A549 (cell line): ENCODE measurements around the gene BBX. TPM values are rescaled to one million over a fixed set of nuclear protein-coding genes. Genes with fewer than 3 reads are reported as not detected.

ENCODE experiments used
- ATAC-seq, 2 experiments: fragments of 200-7000 bp in 1 of 2; fragments of >200 bp in 1 of 2; cut with Nextera tagmentation in 1 of 2; cut with Tn5 transposase in 1 of 2; 3 replicates each; pipeline versions ENCODE4 v1.8.0 to v1.9.1; 2018 to 2020; ENCODE audit warnings: mild to moderate bottlenecking in 1 of 2, moderate library complexity in 1 of 2
- CTCF ChIA-PET: fragments of 300-600 bp; sonication (Branson Sonifier 250); formaldehyde crosslinking; extraction: SDS; loops from one replicate; lab custom pipeline; 2021; ENCODE audit warnings: antibody characterized with exemption, inconsistent platforms; lab: Yijun Ruan, JAX
- POLR2A ChIA-PET: fragments of 350-600 bp; formaldehyde crosslinking; extraction: SDS; loops from one replicate; lab custom pipeline; 2021; ENCODE audit warnings: antibody characterized with exemption, inconsistent platforms; lab: Yijun Ruan, JAX
- DNase-seq, 2 experiments: peaks; one replicate each; pipeline versions ENCODE4 v3.0.0 to v3.0.0-alpha.2; 2011 to 2016; ENCODE audit warnings: low read depth in 1 of 2, low spot score in 1 of 2
- FAIRE-seq: peaks from 2 replicates; lab custom pipeline; 2011; peaks lifted over from hg19 to GRCh38; lab: Jason Lieb, UNC
- H3K27ac ChIP-seq, 2 experiments: fragments of >200 bp; sonication (Bioruptor Twin); formaldehyde crosslinking; 3 replicates each; pipeline ENCODE4 v1.5.1; 2016 to 2017
- H3K4me1 ChIP-seq: fragments of >200 bp; sonication (Bioruptor Twin); formaldehyde crosslinking; 3 replicates; pipeline ENCODE4 v1.6.1; 2016
- H3K4me2 ChIP-seq: fragments of >200 bp; sonication (Bioruptor Twin); formaldehyde crosslinking; 3 replicates; pipeline ENCODE4 v1.6.1; 2016
- H3K4me3 ChIP-seq: fragments of >200 bp; sonication (Bioruptor Twin); formaldehyde crosslinking; 3 replicates; pipeline ENCODE4 v1.5.1; 2016
- H3K9me3 ChIP-seq: fragments of >200 bp; sonication (Bioruptor Twin); formaldehyde crosslinking; 3 replicates; pipeline ENCODE4 v1.6.1; 2016
- CBX2 ChIP-seq: fragments of 200-600 bp; sonication (generic); IDR thresholded peaks from 2 replicates; pipeline ENCODE4 v1.6.1; 2016; ENCODE audit warnings: low read depth, mild to moderate bottlenecking, borderline replicate concordance
- CHD4 ChIP-seq: fragments of 200-600 bp; sonication (generic); IDR thresholded peaks from 2 replicates; pipeline ENCODE4 v1.6.1; 2016; ENCODE audit warnings: antibody characterized with exemption, mild to moderate bottlenecking, borderline replicate concordance
- CTCF ChIP-seq: fragments of >200 bp; sonication (Bioruptor Twin); formaldehyde crosslinking; IDR thresholded peaks from 3 replicates; pipeline ENCODE4 v1.5.1; 2016
- EP300 ChIP-seq, 2 experiments: fragments of >200 bp; sonication (Bioruptor Twin); formaldehyde crosslinking; IDR thresholded peaks; 2 replicates in 1 of 2; 3 replicates in 1 of 2; pipeline ENCODE4 v1.6.1; 2016 to 2017
- ESRRA ChIP-seq: fragments of 150-350 bp; IDR thresholded peaks from 2 replicates; pipeline ENCODE4 v1.6.1; 2014; ENCODE audit warnings: mild to moderate bottlenecking, low read length, borderline replicate concordance
- FOSB ChIP-seq: fragments of 250-450 bp; sonication (Bioruptor Pico); IDR thresholded peaks from 2 replicates; pipeline ENCODE4 v1.5.0; 2020; ENCODE audit warnings: mild to moderate bottlenecking, moderate library complexity
- FOSL2 ChIP-seq, 2 experiments: fragments of 450-650 bp in 1 of 2; fragments of >200 bp in 1 of 2; sonication (Bioruptor Twin) in 1 of 2; formaldehyde crosslinking; IDR thresholded peaks; 2 replicates each; pipeline versions ENCODE4 v1.5.0 to v1.6.1; 2016 to 2020; ENCODE audit warnings: mild to moderate bottlenecking in 1 of 2, moderate library complexity in 1 of 2
- FOXS1 ChIP-seq: fragments of 250-450 bp; sonication (Bioruptor Pico); IDR thresholded peaks from 2 replicates; pipeline ENCODE4 v1.5.0; 2020; ENCODE audit warnings: mild to moderate bottlenecking, moderate library complexity
- GATA3 ChIP-seq: IDR thresholded peaks from 2 replicates; pipeline ENCODE4 v1.6.1; 2012; ENCODE audit warnings: borderline replicate concordance
- HEYL ChIP-seq: fragments of 250-450 bp; sonication (Bioruptor Pico); IDR thresholded peaks from 2 replicates; pipeline ENCODE4 v1.8.0; 2021; ENCODE audit warnings: mild to moderate bottlenecking, moderate library complexity
- MAX ChIP-seq: IDR thresholded peaks from 2 replicates; pipeline ENCODE4 v1.6.1; 2012
- NFE2L2 ChIP-seq: fragments of 150-350 bp; conservative IDR thresholded peaks from 2 replicates; pipeline ENCODE4 v1.6.1; 2014; ENCODE audit warnings: low read length
- NR3C1 ChIP-seq: fragments of >200 bp; sonication (Bioruptor Twin); formaldehyde crosslinking; IDR thresholded peaks from 3 replicates; pipeline ENCODE4 v1.6.1; 2017
- PHF8 ChIP-seq: fragments of 200-600 bp; sonication (generic); IDR thresholded peaks from 2 replicates; pipeline ENCODE4 v1.6.1; 2016; ENCODE audit warnings: low read depth, mild to moderate bottlenecking, antibody characterized with exemption, moderate library complexity, borderline replicate concordance
- RARB ChIP-seq: fragments of 250-450 bp; sonication (Bioruptor Pico); IDR thresholded peaks from 2 replicates; pipeline ENCODE4 v1.8.0; 2021; ENCODE audit warnings: mild to moderate bottlenecking, moderate library complexity
- RCOR1 ChIP-seq: fragments of 150-350 bp; IDR thresholded peaks from 2 replicates; pipeline ENCODE4 v1.6.1; 2014; ENCODE audit warnings: antibody characterized with exemption, low read length, low read depth
- RNF2 ChIP-seq: fragments of 200-600 bp; sonication (generic); IDR thresholded peaks from 2 replicates; pipeline ENCODE4 v1.6.1; 2016; ENCODE audit warnings: low read depth, mild to moderate bottlenecking, antibody characterized with exemption, moderate library complexity, borderline replicate concordance
- SMC3 ChIP-seq: fragments of >200 bp; sonication (Bioruptor Twin); formaldehyde crosslinking; IDR thresholded peaks from 3 replicates; pipeline ENCODE4 v1.6.1; 2018; ENCODE audit warnings: inconsistent platforms
- TFCP2L1 ChIP-seq: fragments of 250-450 bp; sonication (Bioruptor Pico); IDR thresholded peaks from 2 replicates; pipeline ENCODE4 v1.5.0; 2021; ENCODE audit warnings: mild to moderate bottlenecking
- ZC3H11A ChIP-seq: fragments of 450-650 bp; IDR thresholded peaks from 2 replicates; pipeline ENCODE4 v1.6.1; 2014; ENCODE audit warnings: antibody characterized with exemption, mild to moderate bottlenecking
- WGBS: methylation state at CpG from one replicate; pipeline ENCODE4 v1.1.6; 2017; ENCODE audit errors: missing lambda C conversion rate; 5-methylcytosine and 5-hydroxymethylcytosine counted together
- polyA plus RNA-seq, 4 experiments: library from polyadenylated mRNA; depleted of rRNA in 3 of 4; stranded (reverse); fragments of >200 nt; fragmentation: RNase III in 1 of 4; extraction: RNeasy Plus Mini Kit Qiagen cat#74134 plus additional on column Dnase treatment in 1 of 4; gene quantifications; 2 replicates in 3 of 4; 3 replicates in 1 of 4; pipeline ENCODE4 v1.2.3, GENCODE V29; 2011 to 2017
- TF ChIP-seq, protein P1 (sequence below): IDR thresholded peaks from 2 replicates; pipeline ENCODE4 v1.6.1; 2012

Gene BBX
- polyA plus RNA-seq, 2 of the 4 experiments (the other 2 are of a cell fraction), result 16.7 to 62.8 TPM

DNA sequence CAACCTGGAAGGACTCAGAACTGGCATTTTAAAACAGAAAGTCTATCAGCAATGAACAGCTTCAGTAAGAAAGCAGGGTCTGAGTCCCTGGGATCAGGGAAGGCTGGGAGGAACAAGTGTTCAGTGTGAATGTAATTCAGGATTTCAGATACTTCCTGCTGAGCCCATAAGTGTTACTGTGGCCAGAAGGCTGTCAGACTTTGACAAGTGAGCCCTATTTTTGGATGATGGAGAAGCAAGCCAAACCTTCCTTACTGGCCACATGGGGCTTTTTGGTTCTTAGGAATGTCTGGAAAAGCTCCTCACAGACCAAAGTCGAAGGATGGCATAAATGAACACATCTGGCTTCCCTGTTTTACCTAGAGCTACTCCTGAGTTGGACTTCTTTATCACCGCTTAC, 157.2 kb downstream of the BBX start:
- FAIRE-seq (no peak), DNase-seq (no peak), ATAC-seq (no peak)
- H3K4me3 ChIP-seq, result no peak overlapping the region
- CTCF ChIA-PET, result interaction anchor here (1.2 to 2.0 kb wide), 2 partner anchors 10 to 61 kb away, joined by 3 to 12 read pairs; no protein-coding TSS in a partner anchor
- TF ChIP-seq CTCF (no peak), HEYL (no peak), RNF2 (no peak), FOSB (CRISPR knock-in tag) (no peak), RCOR1 (no peak), CBX2 (no peak), GATA3 (no peak), MAX (no peak), EP300 (IDR thresholded peaks at IDR 0.05) (no peak), NR3C1 (no peak), FOXS1 (no peak), ESRRA (no peak), PHF8 (no peak), NFE2L2 (no peak), ZC3H11A (no peak), RARB (no peak), CHD4 (no peak)
- TF ChIP-seq, protein P1, sequence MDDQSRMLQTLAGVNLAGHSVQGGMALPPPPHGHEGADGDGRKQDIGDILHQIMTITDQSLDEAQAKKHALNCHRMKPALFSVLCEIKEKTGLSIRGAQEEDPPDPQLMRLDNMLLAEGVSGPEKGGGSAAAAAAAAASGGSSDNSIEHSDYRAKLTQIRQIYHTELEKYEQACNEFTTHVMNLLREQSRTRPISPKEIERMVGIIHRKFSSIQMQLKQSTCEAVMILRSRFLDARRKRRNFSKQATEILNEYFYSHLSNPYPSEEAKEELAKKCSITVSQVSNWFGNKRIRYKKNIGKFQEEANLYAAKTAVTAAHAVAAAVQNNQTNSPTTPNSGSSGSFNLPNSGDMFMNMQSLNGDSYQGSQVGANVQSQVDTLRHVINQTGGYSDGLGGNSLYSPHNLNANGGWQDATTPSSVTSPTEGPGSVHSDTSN, result no peak
- TF ChIP-seq, all 56 proteins: peak for 0
- POLR2A ChIA-PET, result no interaction called here
- H3K4me2 ChIP-seq, result no peak overlapping the region
- no peaks in the 10 kb centered on the region for H3K9me3 ChIP-seq
- 87% methylated on average over 2 of the region's 2 CpGs for WGBS
- peaks cover 5% of the 10 kb centered on the region; the same call in 2 of the 3 replicates for H3K4me1 ChIP-seq
- H3K27ac ChIP-seq, result no peak overlapping the region

- FAIRE-seq, result no peak
- ATAC-seq, result no peak
- Histone ChIP-seq H3K4me2 (no peak overlapping the region), H3K9me3 (no peaks in the 10 kb centered on the region), H3K4me1 (peaks cover 5% of the 10 kb centered on the region; the same call in 2 of the 3 replicates), H3K27ac (no peak overlapping the region), H3K4me3 (no peak overlapping the region)
- DNase-seq, result no peak
- ChIA-PET POLR2A (no interaction called here), CTCF (interaction anchor here (0.6 to 2.0 kb wide), 4 partner anchors 9 to 445 kb away, joined by 3 to 12 read pairs (median 4); no protein-coding TSS in a partner anchor)
- 94% methylated on average over 2 of the region's 2 CpGs for WGBS
- TF ChIP-seq FOSL2 (IDR thresholded peaks at IDR 0.05) (no peak), FOSL2 (CRISPR knock-in tag; IDR thresholded peaks at IDR 0.05) (peak; percentile 26; the same call in 1 of the 2 replicates), RNF2 (no peak)
Measured at GRCh38 chr3:107680698-107681097, 157.9 kb downstream of the BBX start.

DNA sequence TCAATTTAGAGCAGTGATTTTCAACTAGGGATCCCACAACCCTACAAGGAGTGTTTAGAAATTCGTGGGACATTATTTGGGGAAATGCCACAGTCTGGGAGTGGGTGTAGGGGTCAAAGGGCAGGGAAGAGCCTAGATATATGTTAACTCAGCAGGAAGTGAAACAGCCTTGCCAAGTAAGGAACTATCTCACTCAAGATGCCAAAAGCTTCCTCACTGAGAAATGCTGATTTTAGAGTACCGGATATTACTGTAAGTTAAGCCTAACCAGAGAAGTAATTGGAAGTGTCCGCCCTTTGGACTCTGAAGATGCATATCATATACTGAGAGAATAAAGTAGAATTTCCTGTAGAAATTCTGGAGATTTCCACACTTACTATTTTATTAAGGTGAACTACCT, 158.6 kb downstream of the BBX start:
- FAIRE-seq, result no peak
- 73% methylated on average over 3 of the region's 3 CpGs for WGBS

More for the DNA sequence above, 158.6 kb downstream of the BBX start:
- H3K27ac ChIP-seq, result no peak overlapping the region
- POLR2A ChIA-PET, result no interaction called here
- DNase-seq (no peak), ATAC-seq (no peak)
- CTCF ChIA-PET, result interaction anchor here (1.2 to 2.0 kb wide), 3 partner anchors 8 to 246 kb away, joined by 3 to 12 read pairs (median 4); no protein-coding TSS in a partner anchor
- no peak overlapping the region for H3K4me3 ChIP-seq
- H3K4me1 ChIP-seq, result peaks cover 5% of the 10 kb centered on the region; the same call in 2 of the 3 replicates
- no peaks in the 10 kb centered on the region for H3K9me3 ChIP-seq
- no peak overlapping the region for H3K4me2 ChIP-seq
- TF ChIP-seq, protein P1, result no peak
- no peak for TF ChIP-seq SMC3
- no peak for TF ChIP-seq NR3C1
- no peak for TF ChIP-seq TFCP2L1 (CRISPR knock-in tag)
